Colonic mucosa (tissue), 4 donors: Measurements from ENCODE around the gene ABCA2. TPM values are rescaled to one million over a fixed set of nuclear protein-coding genes. Genes with fewer than 3 reads are reported as not detected.

Experiments
- DNase-seq: peaks from one replicate; pipeline ENCODE4 v3.0.0-alpha.2; 2020
- H3K27ac ChIP-seq: fragments of 200-600 bp; one replicate; pipeline ENCODE4 v1.8.0; 2021
- H3K27me3 ChIP-seq: fragments of 200-600 bp; one replicate; pipeline ENCODE4 v1.8.0; 2021
- H3K36me3 ChIP-seq: fragments of 200-600 bp; one replicate; pipeline ENCODE4 v1.8.0; 2021
- H3K4me1 ChIP-seq: fragments of 200-600 bp; one replicate; pipeline ENCODE4 v1.8.0; 2021; ENCODE audit warnings: mild to moderate bottlenecking
- H3K4me3 ChIP-seq: fragments of 200-600 bp; one replicate; pipeline ENCODE4 v1.8.0; 2021
- H3K9ac ChIP-seq, 2 donors: one replicate each; pipeline ENCODE4 v1.7.0; 2013; ENCODE audit warnings: control low read depth in 2 of 2, low read depth in 2 of 2, low read length in 2 of 2
- H3K9me3 ChIP-seq: fragments of 200-600 bp; one replicate; pipeline ENCODE4 v1.8.0; 2021
- intact Hi-C: fragments of 100-400 bp; cut with DNase I; formaldehyde crosslinking; loops from one replicate; pipeline ENCODE4 v1.14.1; 2022
- total RNA-seq, 2 donors: library from RNA; stranded (reverse); fragmentation: NEBNext Ultra II Directional in 1 of 2; extraction: Animal tissue kit (Norgen Biotek cat#: 25700) in 1 of 2; gene quantifications; one replicate each; pipeline ENCODE4 v1.2.1, GENCODE V29; 2021
- TF ChIP-seq, protein P1 (sequence below): fragments of 200-600 bp; IDR thresholded peaks from one replicate; pipeline ENCODE4 v1.8.0; 2022; ENCODE audit warnings: antibody characterized with exemption, mild to moderate bottlenecking
- donor health status: healthy.
- donor health status: DM: no; HTN: no; CAD: no.
- donor health status: DM: no; HTN: no; CAD: no.

Gene ABCA2
- total RNA-seq, 2 donors from 2014 or later: 22.4 to 47.5 TPM

DNA sequence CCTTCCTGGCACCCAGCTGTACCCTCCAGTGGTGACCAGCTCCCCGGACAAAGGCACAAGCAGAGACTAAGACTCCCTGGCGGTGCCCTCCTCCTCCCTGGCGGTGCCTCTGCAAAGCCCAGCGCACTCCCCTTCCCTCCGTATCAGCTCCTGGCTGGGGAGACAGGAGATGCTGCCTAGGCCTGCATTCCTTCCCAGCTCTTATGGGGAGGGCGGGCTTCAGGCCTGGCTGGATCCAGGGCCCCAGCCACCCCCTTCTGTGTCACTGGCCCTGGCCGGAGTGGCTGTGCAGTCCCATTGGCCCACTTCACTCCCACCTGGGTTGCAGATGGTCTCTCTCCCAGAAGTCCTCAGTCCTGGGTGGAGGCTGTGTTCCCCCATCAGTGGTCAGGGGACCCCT lies 69.6 kb downstream of the ABCA2 start:
- no peaks in the 10 kb centered on the region for H3K27me3 ChIP-seq
- H3K9me3 ChIP-seq: no peaks in the 10 kb centered on the region
- DNase-seq: no peak
- intact Hi-C loops: no loop called here
- no peaks in the 10 kb centered on the region for H3K4me1 ChIP-seq
- H3K9ac ChIP-seq: no peak overlapping the region
- no peak overlapping the region for H3K4me3 ChIP-seq
- TF ChIP-seq, protein P1, sequence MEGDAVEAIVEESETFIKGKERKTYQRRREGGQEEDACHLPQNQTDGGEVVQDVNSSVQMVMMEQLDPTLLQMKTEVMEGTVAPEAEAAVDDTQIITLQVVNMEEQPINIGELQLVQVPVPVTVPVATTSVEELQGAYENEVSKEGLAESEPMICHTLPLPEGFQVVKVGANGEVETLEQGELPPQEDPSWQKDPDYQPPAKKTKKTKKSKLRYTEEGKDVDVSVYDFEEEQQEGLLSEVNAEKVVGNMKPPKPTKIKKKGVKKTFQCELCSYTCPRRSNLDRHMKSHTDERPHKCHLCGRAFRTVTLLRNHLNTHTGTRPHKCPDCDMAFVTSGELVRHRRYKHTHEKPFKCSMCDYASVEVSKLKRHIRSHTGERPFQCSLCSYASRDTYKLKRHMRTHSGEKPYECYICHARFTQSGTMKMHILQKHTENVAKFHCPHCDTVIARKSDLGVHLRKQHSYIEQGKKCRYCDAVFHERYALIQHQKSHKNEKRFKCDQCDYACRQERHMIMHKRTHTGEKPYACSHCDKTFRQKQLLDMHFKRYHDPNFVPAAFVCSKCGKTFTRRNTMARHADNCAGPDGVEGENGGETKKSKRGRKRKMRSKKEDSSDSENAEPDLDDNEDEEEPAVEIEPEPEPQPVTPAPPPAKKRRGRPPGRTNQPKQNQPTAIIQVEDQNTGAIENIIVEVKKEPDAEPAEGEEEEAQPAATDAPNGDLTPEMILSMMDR: no peak
- no peaks in the 10 kb centered on the region for H3K36me3 ChIP-seq
- no peak overlapping the region for H3K27ac ChIP-seq

DNA sequence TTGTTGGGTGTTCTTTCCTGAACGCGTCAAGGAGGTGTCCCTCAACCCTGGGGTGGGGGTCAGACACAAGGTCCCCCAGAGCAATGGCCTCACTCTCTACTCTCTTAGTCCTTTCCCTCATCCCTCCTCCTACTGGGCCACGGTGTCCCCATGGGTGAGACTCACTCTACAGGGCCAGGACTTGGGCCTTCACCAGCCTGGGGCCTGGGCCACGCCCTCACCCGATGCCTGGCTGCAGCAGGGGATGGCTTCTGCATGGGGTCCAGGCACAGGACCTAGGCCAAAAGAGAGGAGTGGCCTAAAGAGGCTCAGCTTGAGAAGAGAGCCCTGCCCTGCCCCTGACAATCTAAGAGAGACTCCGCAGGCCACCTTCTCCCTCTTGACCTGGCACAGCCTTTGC lies 70.1 kb downstream of the ABCA2 start:
- TF ChIP-seq, protein P1: no peak
- Histone ChIP-seq H3K27me3 (no peaks in the 10 kb centered on the region), H3K9me3 (no peaks in the 10 kb centered on the region), H3K4me3 (no peak overlapping the region), H3K9ac (no peak overlapping the region), H3K4me1 (no peaks in the 10 kb centered on the region), H3K36me3 (no peaks in the 10 kb centered on the region), H3K27ac (no peak overlapping the region)
- no peak for DNase-seq
- intact Hi-C loops: no loop called here

DNA sequence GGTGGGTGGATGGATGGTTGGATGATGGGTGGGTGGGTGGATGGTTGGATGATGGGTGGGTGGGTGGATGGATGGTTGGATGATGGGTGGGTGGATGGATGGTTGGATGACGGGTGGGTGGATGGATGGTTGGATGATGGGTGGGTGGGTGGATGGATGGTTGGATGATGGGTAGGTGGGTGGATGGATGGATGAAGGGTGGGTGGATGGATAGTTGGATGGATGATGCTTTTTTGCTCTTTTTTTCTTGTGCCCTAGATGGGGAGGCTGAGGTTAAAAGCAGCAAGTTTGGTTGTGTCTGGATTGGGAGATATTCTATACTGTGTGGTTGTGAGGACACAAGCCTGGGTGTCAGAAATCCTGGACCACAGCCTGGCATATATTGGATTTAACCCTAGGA lies 70.6 kb downstream of the ABCA2 start:
- no peaks in the 10 kb centered on the region for H3K27me3 ChIP-seq
- H3K9me3 ChIP-seq: no peaks in the 10 kb centered on the region
- DNase-seq: no peak
- H3K27ac ChIP-seq: no peak overlapping the region
- no peak overlapping the region for H3K4me3 ChIP-seq
- H3K4me1 ChIP-seq: no peaks in the 10 kb centered on the region
- intact Hi-C loops: no loop called here
- TF ChIP-seq, protein P1: no peak
- H3K36me3 ChIP-seq: no peaks in the 10 kb centered on the region
- no peak overlapping the region for H3K9ac ChIP-seq

Other genes starting within 250 kb of the ABCA2 start
- gene TMEM141, start 236.9 kb downstream of the ABCA2 start, total RNA-seq: 100 to 1,000 TPM; 236 to 366 TPM
- gene CCDC183, start 231.9 kb downstream of the ABCA2 start, total RNA-seq: 10 to 100 TPM in 1 of 2 donors, 1 to 10 TPM in 1; 2.4 to 20.0 TPM
- gene RABL6, start 220.3 kb downstream of the ABCA2 start, total RNA-seq: 100 to 1,000 TPM; 126 to 163 TPM
- gene AJM1, start 185.8 kb downstream of the ABCA2 start, total RNA-seq: 10 to 100 TPM; 11.5 to 17.1 TPM
- 100 to 1,000 TPM; 137 to 176 TPM for gene PHPT1, start 178.8 kb downstream of the ABCA2 start, total RNA-seq
- gene MAMDC4, start 175.9 kb downstream of the ABCA2 start, total RNA-seq: 10 to 100 TPM; 11.0 to 61.7 TPM
- gene EDF1, start 161.9 kb downstream of the ABCA2 start, total RNA-seq: 100 to 1,000 TPM; 442 to 494 TPM
- 10 to 100 TPM; 22.4 to 50.6 TPM for gene TRAF2, start 141.7 kb downstream of the ABCA2 start, total RNA-seq
- gene FBXW5, start 83.5 kb downstream of the ABCA2 start, total RNA-seq: 100 to 1,000 TPM; 162 to 174 TPM
- 10 to 100 TPM in 1 of 2 donors, 1 to 10 TPM in 1; 5.3 to 11.9 TPM for gene C8G, start 83.0 kb downstream of the ABCA2 start, total RNA-seq
- 1 to 10 TPM; 6.5 to 8.6 TPM for gene LCN12, start 76.0 kb downstream of the ABCA2 start, total RNA-seq
- gene PTGDS, start 50.7 kb downstream of the ABCA2 start, total RNA-seq: 10 to 100 TPM; 15.9 to 26.1 TPM
- gene LCNL1, start 45.2 kb downstream of the ABCA2 start, total RNA-seq: not detected
- gene PAXX, start 35.8 kb downstream of the ABCA2 start, total RNA-seq: 10 to 100 TPM; 29.9 to 81.0 TPM
- gene CLIC3, start 31.7 kb downstream of the ABCA2 start, total RNA-seq: 10 to 100 TPM in 1 of 2 donors, 1 to 10 TPM in 1; 3.6 to 15.4 TPM
- not detected for gene FUT7, start 3.9 kb upstream of the ABCA2 start, total RNA-seq
- gene NPDC1, start 17.9 kb upstream of the ABCA2 start, total RNA-seq: 100 to 1,000 TPM; 149 to 177 TPM
- 10 to 100 TPM; 20.5 to 22.1 TPM for gene ENTPD2, start 25.8 kb upstream of the ABCA2 start, total RNA-seq
- 10 to 100 TPM; 19.2 to 57.8 TPM for gene SAPCD2, start 42.3 kb upstream of the ABCA2 start, total RNA-seq
- 10 to 100 TPM in 1 of 2 donors, 1 to 10 TPM in 1; 9.0 to 13.0 TPM for gene UAP1L1, start 49.3 kb upstream of the ABCA2 start, total RNA-seq
- 10 to 100 TPM; 43.5 to 52.6 TPM for gene MAN1B1, start 58.7 kb upstream of the ABCA2 start, total RNA-seq
- 10 to 100 TPM; 46.2 to 52.5 TPM for gene DPP7, start 86.5 kb upstream of the ABCA2 start, total RNA-seq
- gene GRIN1, start 110.9 kb upstream of the ABCA2 start, total RNA-seq: under 1 TPM; 0.47 to 0.93 TPM
- gene LRRC26, start 141.8 kb upstream of the ABCA2 start, total RNA-seq: 10 to 100 TPM; 64.6 to 95.8 TPM
- under 1 TPM in 1 of 2 donors, not detected in 1; 0.67 TPM for gene TMEM210, start 143.8 kb upstream of the ABCA2 start, total RNA-seq
- 10 to 100 TPM; 33.8 to 67.8 TPM for gene ANAPC2, start 160.3 kb upstream of the ABCA2 start, total RNA-seq
- gene SSNA1, start 160.4 kb upstream of the ABCA2 start, total RNA-seq: 100 to 1,000 TPM in 1 of 2 donors, 10 to 100 TPM in 1; 60.0 to 100 TPM
- gene TPRN, start 172.5 kb upstream of the ABCA2 start, total RNA-seq: 100 to 1,000 TPM in 1 of 2 donors, 10 to 100 TPM in 1; 83.1 to 124 TPM
- gene TMEM203, start 177.4 kb upstream of the ABCA2 start, total RNA-seq: 10 to 100 TPM; 35.7 to 43.5 TPM
- 10 to 100 TPM; 11.7 to 36.9 TPM for gene NDOR1, start 177.5 kb upstream of the ABCA2 start, total RNA-seq
- gene RNF208, start 194.0 kb upstream of the ABCA2 start, total RNA-seq: 1 to 10 TPM; 6.5 to 9.3 TPM
- under 1 TPM in 1 of 2 donors, not detected in 1; 0.64 TPM for gene CYSRT1, start 196.9 kb upstream of the ABCA2 start, total RNA-seq
- not detected for gene RNF224, start 199.3 kb upstream of the ABCA2 start, total RNA-seq
- not detected for gene SLC34A3, start 202.7 kb upstream of the ABCA2 start, total RNA-seq
- 100 to 1,000 TPM; 303 to 779 TPM for gene TUBB4B, start 213.1 kb upstream of the ABCA2 start, total RNA-seq
- not detected for gene STPG3, start 223.0 kb upstream of the ABCA2 start, total RNA-seq
- 10 to 100 TPM; 62.1 to 87.1 TPM for gene NELFB, start 227.1 kb upstream of the ABCA2 start, total RNA-seq
- gene TOR4A, start 249.5 kb upstream of the ABCA2 start, total RNA-seq: 10 to 100 TPM; 57.1 to 63.9 TPM